Parathyroid adenoma (tissue), 2 donors: ENCODE data around the gene MAP2K6.

Source experiments
- H2AFZ ChIP-seq: fragments of 300-600 bp; sonication (generic); one replicate; pipeline ENCODE4 v1.7.0; 2017; ENCODE audit warnings: antibody characterized with exemption, mild to moderate bottlenecking
- H3K27ac ChIP-seq: fragments of 300-600 bp; sonication (generic); one replicate; pipeline ENCODE4 v1.7.0; 2017
- H3K27me3 ChIP-seq: fragments of 300-600 bp; sonication (generic); one replicate; pipeline ENCODE4 v1.7.0; 2017; ENCODE audit warnings: low read length; ENCODE audit not compliant: control insufficient read depth, insufficient read depth
- H3K36me3 ChIP-seq: fragments of 300-600 bp; sonication (generic); one replicate; pipeline ENCODE4 v1.7.0; 2017; ENCODE audit warnings: low read length; ENCODE audit not compliant: control insufficient read depth, insufficient read depth
- H3K4me1 ChIP-seq: fragments of 300-600 bp; sonication (generic); one replicate; pipeline ENCODE4 v1.7.0; 2017; ENCODE audit warnings: control low read depth
- H3K4me2 ChIP-seq: fragments of 300-600 bp; sonication (generic); one replicate; pipeline ENCODE4 v1.7.0; 2017; ENCODE audit warnings: low read length
- H3K4me3 ChIP-seq: fragments of 300-600 bp; sonication (generic); one replicate; pipeline ENCODE4 v1.7.0; 2017; ENCODE audit warnings: low read depth, low read length
- H3K79me2 ChIP-seq: fragments of 300-600 bp; sonication (generic); one replicate; pipeline ENCODE4 v1.7.0; 2017; ENCODE audit warnings: control low read depth
- H3K9ac ChIP-seq: fragments of 300-600 bp; sonication (generic); one replicate; pipeline ENCODE4 v1.7.0; 2017; ENCODE audit warnings: mild to moderate bottlenecking
- H3K9me3 ChIP-seq: fragments of 300-600 bp; sonication (generic); one replicate; pipeline ENCODE4 v1.7.0; 2017; ENCODE audit warnings: low read length; ENCODE audit not compliant: control insufficient read depth
- TF ChIP-seq, protein P1 (sequence below): fragments of 300-600 bp; sonication (generic); IDR thresholded peaks from one replicate; pipeline ENCODE4 v1.7.0; 2017; ENCODE audit warnings: antibody characterized with exemption, mild to moderate bottlenecking
- donor health status: primary hyperparathyroidism.

MAP2K6 gene

DNA sequence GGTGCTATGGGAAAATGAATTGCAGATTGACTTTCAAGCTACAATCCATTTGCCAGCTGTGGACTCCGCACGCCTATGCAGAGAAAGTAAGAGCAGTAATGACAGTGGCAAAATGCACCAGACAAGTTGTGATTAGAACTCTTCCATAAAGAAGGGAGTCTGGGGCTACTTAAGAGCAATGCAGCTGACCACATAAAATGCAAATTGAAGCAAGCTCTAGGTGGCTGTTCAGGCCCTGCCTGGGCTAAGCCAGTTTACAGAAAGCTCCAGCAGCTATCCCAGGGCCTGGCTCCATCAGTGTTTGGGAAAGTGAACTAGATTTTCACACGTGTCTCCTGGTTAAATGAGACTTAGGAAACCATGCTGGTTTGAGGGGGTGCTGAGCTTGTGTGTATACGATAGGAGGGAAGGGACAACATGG lies 2.2 kb upstream of the MAP2K6 start:
- no peaks in the 10 kb centered on the region for H3K79me2 ChIP-seq
- H3K4me1 ChIP-seq = no peaks in the 10 kb centered on the region
- no peaks in the 10 kb centered on the region for H3K36me3 ChIP-seq
- no peak overlapping the region for H3K27ac ChIP-seq
- no peaks in the 10 kb centered on the region for H3K9me3 ChIP-seq
- H3K4me3 ChIP-seq = no peak overlapping the region
- TF ChIP-seq, protein P1, sequence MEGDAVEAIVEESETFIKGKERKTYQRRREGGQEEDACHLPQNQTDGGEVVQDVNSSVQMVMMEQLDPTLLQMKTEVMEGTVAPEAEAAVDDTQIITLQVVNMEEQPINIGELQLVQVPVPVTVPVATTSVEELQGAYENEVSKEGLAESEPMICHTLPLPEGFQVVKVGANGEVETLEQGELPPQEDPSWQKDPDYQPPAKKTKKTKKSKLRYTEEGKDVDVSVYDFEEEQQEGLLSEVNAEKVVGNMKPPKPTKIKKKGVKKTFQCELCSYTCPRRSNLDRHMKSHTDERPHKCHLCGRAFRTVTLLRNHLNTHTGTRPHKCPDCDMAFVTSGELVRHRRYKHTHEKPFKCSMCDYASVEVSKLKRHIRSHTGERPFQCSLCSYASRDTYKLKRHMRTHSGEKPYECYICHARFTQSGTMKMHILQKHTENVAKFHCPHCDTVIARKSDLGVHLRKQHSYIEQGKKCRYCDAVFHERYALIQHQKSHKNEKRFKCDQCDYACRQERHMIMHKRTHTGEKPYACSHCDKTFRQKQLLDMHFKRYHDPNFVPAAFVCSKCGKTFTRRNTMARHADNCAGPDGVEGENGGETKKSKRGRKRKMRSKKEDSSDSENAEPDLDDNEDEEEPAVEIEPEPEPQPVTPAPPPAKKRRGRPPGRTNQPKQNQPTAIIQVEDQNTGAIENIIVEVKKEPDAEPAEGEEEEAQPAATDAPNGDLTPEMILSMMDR = no peak
- no peak overlapping the region for H3K4me2 ChIP-seq
- H2AFZ ChIP-seq = peak overlapping the region; percentile 31
- no peak overlapping the region for H3K9ac ChIP-seq
- H3K27me3 ChIP-seq = no peaks in the 10 kb centered on the region

DNA sequence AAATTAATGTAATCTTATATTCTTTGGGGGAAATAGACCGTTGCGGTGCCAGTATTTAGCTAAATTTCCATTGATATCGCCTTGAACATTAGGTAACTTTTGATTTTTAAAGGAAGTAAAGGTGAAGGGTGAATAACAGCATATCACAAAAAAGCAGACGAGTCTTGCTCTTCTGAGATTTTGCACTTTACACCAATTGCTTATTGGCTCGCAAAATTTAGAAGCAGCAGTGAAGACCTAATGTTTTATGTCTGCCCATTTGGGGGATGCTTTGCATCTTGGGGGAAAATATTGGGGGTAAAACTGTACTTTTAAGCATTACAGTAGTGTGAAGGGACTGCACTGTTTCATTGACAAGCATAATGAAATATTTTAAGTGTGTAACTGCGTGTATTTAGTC lies 934 bp downstream of the MAP2K6 start:
- Histone ChIP-seq H3K27ac (no peak overlapping the region), H3K9ac (no peak overlapping the region), H3K4me1 (no peaks in the 10 kb centered on the region), H2AFZ (peak overlapping the region; percentile 87), H3K79me2 (no peaks in the 10 kb centered on the region), H3K36me3 (no peaks in the 10 kb centered on the region), H3K4me3 (no peak overlapping the region), H3K27me3 (no peaks in the 10 kb centered on the region), H3K9me3 (no peaks in the 10 kb centered on the region), H3K4me2 (peak overlapping the region; percentile 83)
- TF ChIP-seq, protein P1 = no peak

DNA sequence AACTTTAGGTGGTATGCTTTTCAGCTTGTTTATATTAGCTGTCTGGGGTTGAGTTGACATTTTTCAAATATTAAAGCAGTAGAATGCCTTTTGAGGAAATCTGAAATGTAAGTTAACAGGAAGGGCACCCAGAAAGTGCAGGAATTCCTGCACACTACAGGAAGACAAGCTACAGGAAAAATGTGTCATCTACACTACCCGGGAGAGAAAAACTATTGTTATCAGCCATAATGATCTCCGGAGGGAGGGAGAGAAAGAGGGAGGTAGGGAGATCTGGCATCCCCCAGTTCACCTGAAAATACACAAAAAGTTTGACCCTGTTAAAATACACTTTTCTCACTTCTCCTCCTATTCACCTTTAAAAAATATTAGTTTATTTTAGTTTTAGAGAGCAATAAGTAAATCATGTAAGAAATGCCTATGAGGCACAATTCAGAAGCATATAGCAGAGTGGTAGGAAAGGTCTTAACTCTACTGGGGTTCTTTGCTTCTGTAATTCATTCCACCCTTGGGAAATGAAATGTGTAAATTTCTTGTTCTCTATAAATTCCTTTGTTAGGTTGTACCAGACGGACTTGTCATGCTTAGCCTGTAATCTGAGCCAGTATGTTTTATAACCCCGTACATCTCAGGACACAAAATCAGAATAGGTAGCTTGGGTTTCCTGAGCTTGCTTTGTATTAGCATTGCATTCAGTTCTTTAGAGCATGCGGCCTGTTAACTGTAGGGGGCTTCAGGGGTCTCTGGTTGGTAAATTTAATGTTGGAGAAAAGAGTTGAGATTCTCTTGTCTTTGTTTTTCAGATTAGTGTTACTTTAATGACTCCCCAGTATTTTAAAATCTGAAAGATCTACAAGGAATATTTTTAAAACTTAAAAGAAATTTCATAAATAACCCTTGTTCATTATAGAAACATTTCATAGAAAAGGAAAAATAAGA lies 3.3 kb downstream of the MAP2K6 start:
- H3K9ac ChIP-seq = no peak overlapping the region
- no peak overlapping the region for H3K27ac ChIP-seq
- H3K4me3 ChIP-seq = no peak overlapping the region

DNA sequence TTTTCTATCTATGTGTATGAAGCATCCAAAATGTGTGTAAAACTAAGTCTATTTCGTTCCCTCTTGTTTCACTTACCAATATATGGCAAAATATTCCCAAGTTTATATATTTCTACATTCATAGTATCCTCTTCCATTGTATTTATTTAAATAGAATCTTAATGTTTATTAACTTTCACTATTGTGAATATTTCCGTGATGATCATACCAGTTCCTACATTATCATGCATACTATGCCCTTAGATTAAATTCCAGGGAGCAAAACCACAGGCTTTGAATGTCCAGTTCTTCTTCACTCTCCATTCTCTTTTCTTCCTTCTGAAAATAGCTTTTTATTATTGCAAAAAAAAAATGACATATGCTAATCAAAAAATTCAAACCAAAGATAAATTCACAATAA lies 4.0 kb downstream of the MAP2K6 start:
- no peak overlapping the region for H3K4me3 ChIP-seq
- H3K4me2 ChIP-seq = no peak overlapping the region
- no peak overlapping the region for H2AFZ ChIP-seq
- no peaks in the 10 kb centered on the region for H3K79me2 ChIP-seq
- no peaks in the 10 kb centered on the region for H3K9me3 ChIP-seq
- no peaks in the 10 kb centered on the region for H3K4me1 ChIP-seq
- H3K36me3 ChIP-seq = no peaks in the 10 kb centered on the region
- H3K27ac ChIP-seq = no peak overlapping the region
- TF ChIP-seq, protein P1 = no peak
- no peak overlapping the region for H3K9ac ChIP-seq
- H3K27me3 ChIP-seq = no peaks in the 10 kb centered on the region

More for the DNA sequence above, 3.3 kb downstream of the MAP2K6 start:
- Histone ChIP-seq H2AFZ (peak overlapping the region; percentile 27), H3K36me3 (no peaks in the 10 kb centered on the region), H3K9me3 (no peaks in the 10 kb centered on the region), H3K4me1 (no peaks in the 10 kb centered on the region), H3K27me3 (no peaks in the 10 kb centered on the region), H3K4me2 (no peak overlapping the region), H3K79me2 (no peaks in the 10 kb centered on the region)
- TF ChIP-seq, protein P1 = no peak
